Fibroblast of villous mesenchyme (primary cell): ENCODE data around the gene SLC28A1. TPM values are rescaled to one million over a fixed set of nuclear protein-coding genes. Genes with fewer than 3 reads are reported as not detected.
A peak's percentile ranks its signal among the peaks of the same experiment; 100 is the strongest.

Experiments used
- DNase-seq: peaks from one replicate; pipeline ENCODE4 v3.0.0-alpha.2; 2010; ENCODE audit warnings: low read depth
- H3K4me3 ChIP-seq: 2 replicates; pipeline ENCODE4 v1.5.1; 2011; ENCODE audit warnings: low read depth, mild to moderate bottlenecking, low read length
- total RNA-seq: library from RNA; depleted of rRNA; stranded (reverse); fragments of >200 nt; gene quantifications from 2 replicates; pipeline ENCODE4 v1.2.3, GENCODE V29; 2012
- TF ChIP-seq, protein P1 (sequence below): IDR thresholded peaks from 2 replicates; pipeline ENCODE4 v1.5.1; 2012; ENCODE audit warnings: low read depth, mild to moderate bottlenecking, low read length; ENCODE audit not compliant: insufficient read depth

Gene SLC28A1
- total RNA-seq, 1 donor = not detected

DNA sequence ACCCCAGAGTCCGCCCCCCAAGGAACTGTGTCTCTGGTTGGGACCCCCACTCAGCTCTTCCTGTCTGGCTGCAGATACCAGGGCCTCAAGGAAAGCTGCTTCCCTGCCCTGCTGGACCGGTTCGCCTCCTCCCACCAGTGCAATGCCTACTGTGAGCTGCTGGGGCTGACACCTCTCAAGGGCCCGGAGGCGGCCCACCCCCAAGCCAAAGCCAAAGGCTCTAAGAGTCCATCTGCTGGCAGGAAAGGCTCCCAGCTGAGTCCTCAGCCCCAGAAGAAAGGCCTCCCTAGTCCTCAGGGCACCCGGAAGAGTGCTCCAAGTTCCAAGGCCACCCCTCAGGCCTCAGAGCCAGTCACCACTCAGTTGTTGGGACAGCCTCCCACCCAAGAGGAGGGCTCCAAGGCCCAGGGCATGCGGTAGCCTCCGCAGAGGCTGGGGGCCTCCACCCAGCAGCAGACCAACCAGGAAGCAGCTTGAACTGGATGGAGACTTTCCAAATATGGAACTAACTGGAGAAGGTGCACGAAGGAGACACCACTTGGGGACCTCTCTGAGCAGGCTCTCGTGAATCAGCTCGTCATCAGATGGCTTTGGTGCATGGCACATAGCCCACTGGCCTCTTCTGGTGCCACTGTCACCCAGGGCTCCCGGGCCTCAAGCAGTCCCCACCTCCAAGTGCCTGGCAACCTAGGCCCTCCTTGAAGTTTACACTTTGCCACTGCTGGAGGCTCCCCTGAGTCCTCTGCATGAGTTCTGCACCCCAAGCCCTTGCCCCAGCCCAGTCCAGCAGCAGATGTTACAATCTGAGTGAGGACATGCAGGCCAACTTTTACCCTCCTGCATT is 16.2 kb upstream of the SLC28A1 start:
- H3K4me3 ChIP-seq = no peak overlapping the region
- TF ChIP-seq, protein P1, sequence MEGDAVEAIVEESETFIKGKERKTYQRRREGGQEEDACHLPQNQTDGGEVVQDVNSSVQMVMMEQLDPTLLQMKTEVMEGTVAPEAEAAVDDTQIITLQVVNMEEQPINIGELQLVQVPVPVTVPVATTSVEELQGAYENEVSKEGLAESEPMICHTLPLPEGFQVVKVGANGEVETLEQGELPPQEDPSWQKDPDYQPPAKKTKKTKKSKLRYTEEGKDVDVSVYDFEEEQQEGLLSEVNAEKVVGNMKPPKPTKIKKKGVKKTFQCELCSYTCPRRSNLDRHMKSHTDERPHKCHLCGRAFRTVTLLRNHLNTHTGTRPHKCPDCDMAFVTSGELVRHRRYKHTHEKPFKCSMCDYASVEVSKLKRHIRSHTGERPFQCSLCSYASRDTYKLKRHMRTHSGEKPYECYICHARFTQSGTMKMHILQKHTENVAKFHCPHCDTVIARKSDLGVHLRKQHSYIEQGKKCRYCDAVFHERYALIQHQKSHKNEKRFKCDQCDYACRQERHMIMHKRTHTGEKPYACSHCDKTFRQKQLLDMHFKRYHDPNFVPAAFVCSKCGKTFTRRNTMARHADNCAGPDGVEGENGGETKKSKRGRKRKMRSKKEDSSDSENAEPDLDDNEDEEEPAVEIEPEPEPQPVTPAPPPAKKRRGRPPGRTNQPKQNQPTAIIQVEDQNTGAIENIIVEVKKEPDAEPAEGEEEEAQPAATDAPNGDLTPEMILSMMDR = no peak
- DNase-seq = no peak

DNA sequence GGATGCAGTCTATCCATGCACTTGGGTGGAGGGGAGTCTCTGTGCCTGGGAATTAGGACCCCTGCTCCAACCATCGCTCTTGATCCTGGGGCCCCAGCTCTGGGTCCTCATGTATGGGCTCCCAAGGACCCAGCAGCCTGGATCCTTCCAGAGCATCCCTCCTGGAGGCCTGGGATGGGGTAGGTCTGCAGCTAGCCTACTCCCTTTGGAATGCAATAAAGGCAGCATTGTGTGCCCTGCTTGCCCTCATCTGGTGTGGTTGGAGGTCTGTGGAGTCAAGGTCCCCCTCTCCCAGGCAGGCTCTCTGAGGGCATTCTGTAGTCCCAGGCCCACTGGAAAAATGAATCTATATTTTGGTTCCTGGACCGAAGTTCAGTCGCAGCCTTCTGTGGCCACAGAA is 15.0 kb upstream of the SLC28A1 start:
- no peak overlapping the region for H3K4me3 ChIP-seq
- TF ChIP-seq, protein P1 = no peak
- DNase-seq = no peak

DNA sequence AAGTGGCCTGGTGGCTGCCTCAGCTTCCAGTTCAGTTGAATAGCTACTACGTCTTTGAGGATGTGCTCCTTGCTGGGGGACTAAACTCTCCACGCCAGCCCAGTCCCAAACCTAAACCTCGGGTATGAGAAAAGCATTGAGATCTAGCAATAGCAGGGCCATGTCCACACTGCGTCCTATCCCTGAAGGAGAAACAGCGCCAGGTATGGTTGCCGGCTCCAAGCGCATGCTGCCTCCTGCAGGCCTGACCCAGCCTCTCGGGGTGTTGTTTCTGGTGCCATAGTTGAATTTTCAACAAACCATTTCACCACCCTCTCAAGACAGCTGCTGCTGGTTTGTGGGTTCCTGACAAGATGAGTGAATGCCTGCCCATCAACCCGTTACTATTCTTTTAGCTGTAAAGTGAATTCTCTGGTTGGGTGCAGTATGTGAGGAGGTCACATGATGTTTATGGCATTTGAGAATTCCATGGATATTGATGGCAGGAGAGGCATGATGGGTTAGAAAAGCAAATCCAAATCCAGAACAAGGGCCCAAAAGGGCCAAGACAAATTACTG is 13.0 kb upstream of the SLC28A1 start:
- no peak for DNase-seq
- no peak overlapping the region for H3K4me3 ChIP-seq
- TF ChIP-seq, protein P1 = peak; percentile 11

DNA sequence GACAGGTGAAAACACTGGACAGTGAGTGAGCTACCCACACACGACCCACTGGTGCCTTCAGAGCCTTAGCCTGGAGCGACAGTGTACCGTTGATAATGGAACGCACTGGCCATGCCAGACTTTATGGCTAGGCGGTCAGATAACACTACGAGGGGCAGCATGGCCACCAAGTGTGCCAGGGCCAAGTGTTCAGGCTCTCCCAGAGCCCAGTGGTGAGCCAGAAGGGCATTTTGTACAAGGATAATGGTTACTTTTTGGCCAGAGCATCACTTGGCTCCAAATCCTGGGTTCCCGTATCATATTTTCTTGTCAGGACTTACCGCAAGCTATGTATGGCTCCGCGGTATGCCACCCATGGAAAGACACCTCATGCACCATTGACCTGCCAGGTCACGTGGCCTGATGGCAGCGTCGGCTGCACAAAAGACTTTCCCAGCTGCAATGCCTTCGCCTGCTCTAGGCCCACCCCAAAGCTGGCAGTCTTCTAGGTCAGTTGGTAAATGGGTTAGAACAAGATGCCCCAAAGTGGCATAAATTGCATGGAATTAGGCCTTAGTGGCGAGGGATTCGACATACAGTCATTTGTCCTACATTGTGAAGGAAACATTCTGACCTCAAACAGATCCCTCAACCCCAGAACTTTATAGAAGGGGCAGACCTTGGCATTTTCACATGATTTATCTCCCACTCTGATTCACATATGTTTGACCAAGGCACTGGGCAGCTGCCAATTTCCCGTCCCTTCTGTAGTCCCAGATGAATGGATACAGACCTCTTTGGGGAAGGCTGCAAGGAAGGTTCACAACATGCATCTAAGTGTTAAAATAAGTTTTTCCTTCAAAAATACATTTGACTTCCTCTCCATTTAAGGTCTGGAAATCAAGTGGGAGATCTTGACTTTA is 12.2 kb upstream of the SLC28A1 start:
- no peak for DNase-seq
- no peak overlapping the region for H3K4me3 ChIP-seq
- TF ChIP-seq, protein P1 = no peak

DNA sequence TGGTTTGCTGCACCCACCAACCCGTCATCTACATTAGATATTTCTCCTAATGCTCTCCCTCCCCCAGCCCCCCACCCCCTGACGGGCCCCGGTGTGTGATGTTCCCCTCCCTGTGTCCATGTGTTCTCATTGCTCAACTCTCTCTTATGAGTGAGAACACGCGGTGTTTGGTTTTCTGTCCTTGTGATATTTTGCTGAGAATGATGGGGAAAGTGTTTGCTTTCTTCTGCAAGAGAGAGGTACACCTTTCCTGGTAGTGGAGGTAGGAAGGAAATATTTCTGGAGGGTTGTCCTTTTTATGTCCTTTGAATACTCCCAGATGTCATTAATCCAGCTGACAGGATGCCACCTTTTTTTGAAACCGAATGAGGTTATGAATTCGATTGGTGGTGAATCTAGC is 10.5 kb upstream of the SLC28A1 start:
- TF ChIP-seq, protein P1 = no peak
- DNase-seq = no peak
- H3K4me3 ChIP-seq = no peak overlapping the region

DNA sequence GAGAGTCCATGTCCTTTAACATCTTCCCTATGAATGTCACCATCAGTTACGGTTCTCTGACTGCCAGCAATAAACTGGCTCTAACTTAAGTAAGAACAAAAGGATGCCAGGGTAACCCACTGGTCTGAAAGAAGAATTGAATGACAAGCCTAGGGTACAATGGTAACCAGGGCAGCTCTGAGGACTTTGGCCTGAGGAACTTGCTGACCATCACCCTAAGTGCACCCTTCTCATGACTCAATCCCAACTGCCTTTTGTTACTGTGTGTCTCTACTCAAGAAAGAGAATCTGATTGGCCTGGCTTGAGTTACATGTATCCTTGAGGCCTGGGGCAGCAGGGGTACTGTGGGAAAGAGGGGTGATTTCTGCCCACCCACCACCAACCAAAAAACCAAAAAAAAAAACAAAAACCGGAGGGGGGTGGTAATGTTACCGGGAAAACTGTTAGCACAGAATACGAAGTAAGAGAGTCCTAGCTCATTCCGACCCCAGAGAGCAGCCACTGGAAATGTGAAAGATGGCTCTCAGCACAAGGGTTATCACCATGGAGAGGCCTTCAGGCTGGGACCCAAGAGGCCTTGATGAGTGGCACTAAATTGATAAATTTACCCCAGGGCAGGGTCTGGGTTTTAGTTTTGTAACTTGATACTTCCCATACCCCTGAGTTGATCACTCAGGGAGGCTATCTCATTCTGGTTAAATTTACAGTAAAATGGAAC is 9.3 kb upstream of the SLC28A1 start:
- DNase-seq = no peak
- H3K4me3 ChIP-seq = no peak overlapping the region
- TF ChIP-seq, protein P1 = no peak
